ENCODE results near the gene ME2.
"Not testable (repeated sequence)": the region's sequence is repeated elsewhere in the genome, so short reads cannot be mapped to it uniquely, and the experiment has no call there.

The ME2 gene

DNA sequence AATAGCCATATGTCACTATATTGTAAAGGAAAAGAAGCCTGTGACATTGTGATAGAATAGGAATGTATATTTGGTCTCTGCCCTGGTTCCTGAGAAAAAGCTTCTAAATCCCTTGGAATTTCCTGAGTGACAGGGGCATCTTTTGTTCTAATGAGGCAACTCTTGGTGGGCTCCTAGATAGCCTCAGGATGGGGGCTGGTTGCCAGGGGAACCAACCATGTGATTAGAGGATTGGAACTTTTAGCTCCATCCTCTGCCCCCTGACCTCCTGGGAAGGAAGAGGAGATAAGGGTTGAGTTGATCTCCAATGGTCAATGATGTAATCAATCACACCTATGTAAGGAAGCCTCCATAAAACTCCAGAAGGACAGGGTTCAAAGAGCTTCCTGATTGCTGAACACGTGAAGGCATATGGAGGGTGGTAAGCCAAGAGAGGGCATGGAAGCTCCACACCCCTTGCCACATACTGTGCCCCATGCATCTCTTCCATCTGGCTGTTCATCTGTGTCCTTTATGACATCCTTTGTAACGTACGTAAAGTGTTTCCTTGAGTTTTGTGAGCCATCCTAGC lies 2.9 kb upstream of the ME2 start:
- no peak for DNase-seq

DNA sequence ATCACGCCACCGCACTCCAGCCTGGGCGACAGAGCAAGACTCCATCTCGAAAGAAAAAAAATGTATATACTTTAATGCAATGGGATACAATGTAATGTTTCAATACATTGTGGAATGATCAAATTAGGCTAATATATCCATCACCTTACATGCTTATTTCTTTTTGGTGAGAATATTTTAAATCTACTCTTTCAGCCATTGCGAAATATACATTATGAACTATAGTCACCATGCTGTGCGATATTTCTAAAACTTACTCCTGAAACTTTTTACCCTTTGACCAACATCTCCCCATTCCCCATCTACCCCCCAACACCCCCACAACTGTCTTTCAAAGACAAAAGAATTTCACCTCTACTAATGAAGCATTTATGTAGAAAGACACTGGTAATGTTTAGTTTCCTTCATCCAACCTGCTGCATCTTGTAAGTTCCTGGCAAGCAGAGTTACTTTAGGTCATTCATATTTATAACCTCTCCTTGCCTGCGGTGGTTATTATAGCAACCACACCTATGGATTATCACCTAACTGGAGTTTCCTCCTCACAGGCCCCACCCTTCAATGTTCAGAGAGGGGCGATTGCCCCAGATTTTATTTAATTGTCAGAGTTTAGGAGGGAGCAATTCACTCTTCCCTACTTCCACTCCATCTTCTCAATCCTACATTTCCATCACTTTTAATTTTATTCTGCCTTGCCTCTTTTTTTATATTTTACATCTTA lies 1.2 kb upstream of the ME2 start:
- TF ChIP-seq GATA1 (IDR thresholded peaks at IDR 0.05; ENCODE audit: low read depth, low read length), result no peak
- TF ChIP-seq POLR2A (IDR thresholded peaks at IDR 0.05; ENCODE audit: low read length), result no peak
- peak in 1 of 2 experiments; percentile 46 for DNase-seq

More for the DNA sequence above, 2.9 kb upstream of the ME2 start:
- TF ChIP-seq POLR2A (IDR thresholded peaks at IDR 0.05; ENCODE audit: low read length) (no peak), GATA1 (IDR thresholded peaks at IDR 0.05; ENCODE audit: low read depth, low read length) (no peak)

DNA sequence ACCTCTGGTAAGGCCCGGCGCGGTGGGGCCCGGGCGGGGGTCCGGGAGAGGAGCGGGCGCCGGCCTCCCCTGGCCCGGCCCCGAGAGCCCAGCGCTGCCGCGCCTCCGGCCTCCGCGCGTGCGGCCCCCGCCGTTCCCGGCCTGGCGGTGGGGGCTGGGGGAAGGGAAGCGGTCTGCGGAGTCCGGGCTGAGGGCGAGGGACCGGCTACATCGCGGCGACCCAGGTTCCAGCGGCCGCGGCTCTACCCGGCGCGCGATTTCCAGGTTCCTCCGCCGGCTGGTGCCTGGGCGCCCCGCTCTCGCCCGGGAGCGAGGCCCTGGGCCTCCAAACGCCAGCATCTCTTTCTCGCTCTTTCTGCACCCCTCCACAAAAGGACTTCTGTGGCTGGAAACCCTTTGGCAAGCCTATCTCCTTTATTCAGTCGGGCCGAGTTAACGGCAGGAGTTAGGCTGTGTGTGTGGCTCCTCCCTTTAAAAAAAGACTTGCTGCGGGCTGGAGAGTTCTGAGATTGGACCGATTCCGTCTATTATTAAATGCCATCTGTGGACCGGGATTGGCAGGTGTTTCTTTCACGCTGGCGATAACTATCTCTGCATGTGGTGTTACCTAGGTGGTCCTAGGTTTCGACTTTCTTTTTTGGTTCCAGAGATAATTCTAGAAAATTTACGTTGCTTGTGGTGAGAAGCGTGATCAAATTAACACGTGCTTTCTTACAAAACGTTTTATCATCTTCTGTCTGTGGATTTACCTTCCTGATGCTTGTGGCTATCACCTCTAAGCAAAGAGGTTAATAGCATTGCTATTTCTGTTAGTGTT lies 592 bp downstream of the ME2 start:
- TF ChIP-seq POLR2A (IDR thresholded peaks at IDR 0.05; ENCODE audit: low read length) (no peak), GATA1 (IDR thresholded peaks at IDR 0.05; ENCODE audit: low read depth, low read length) (no peak)
- peak; percentile 79 to 80 for DNase-seq

DNA sequence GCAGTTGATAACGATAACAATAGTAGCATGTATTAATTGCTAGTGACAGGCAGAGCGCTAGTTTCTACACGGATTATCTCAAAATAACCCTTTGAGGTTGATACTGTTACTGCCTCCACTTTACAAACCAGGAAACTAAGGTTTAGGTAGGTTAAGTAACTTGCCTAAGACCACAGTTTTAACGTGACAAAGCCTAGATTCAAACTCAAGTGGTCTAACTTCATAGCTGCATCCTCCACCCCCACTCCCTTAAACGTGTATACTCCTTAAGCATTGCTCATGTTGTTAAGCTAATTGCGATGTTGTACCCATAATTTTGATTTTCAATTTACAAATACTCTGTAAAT lies 1.2 kb downstream of the ME2 start:
- no peak for DNase-seq
- no peak for TF ChIP-seq POLR2A (IDR thresholded peaks at IDR 0.05; ENCODE audit: low read length)
- no peak for TF ChIP-seq GATA1 (IDR thresholded peaks at IDR 0.05; ENCODE audit: low read depth, low read length)

DNA sequence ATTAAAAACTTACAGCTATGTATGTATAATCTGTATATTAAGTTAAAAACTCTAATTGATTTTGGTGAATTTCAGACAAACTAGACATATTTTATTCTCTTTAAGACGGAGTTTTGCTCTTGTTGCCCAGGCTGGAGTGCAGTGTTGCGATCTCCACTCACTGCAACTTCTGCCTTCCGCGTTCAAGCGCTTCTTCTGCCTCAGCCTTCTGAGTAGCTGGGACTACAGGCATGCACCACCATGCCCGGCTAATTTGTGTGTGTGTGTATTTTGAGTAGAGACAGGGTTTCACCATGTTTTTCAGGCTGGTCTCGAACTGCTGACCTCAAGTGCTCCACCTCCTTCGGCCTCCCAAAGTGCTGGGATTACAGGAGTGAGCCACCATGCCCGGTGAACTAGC lies 2.0 kb downstream of the ME2 start:
- DNase-seq, result not testable (repeated sequence)

DNA sequence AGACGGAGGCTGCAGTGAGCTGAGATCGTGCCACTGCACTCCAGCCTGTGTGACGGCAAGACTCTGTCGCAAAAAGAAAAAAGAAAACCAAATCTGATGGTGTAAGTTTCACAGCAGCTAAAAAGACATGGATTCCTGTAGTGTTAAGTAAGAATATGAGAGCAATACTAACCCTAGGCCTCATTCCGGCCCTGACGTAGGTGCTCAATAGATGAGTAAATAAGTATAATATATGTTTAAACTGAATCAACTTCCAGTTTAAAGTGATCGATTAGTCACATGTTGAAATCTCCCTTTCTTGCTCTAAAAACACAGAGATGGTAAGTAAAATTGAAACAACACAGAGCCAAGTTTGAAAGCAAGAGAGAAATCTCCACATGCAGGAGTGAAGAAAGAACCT lies 8.0 kb downstream of the ME2 start:
- no peak for DNase-seq
- TF ChIP-seq POLR2A (IDR thresholded peaks at IDR 0.05; ENCODE audit: low read length), result no peak
- TF ChIP-seq GATA1 (IDR thresholded peaks at IDR 0.05; ENCODE audit: low read depth, low read length), result no peak

DNA sequence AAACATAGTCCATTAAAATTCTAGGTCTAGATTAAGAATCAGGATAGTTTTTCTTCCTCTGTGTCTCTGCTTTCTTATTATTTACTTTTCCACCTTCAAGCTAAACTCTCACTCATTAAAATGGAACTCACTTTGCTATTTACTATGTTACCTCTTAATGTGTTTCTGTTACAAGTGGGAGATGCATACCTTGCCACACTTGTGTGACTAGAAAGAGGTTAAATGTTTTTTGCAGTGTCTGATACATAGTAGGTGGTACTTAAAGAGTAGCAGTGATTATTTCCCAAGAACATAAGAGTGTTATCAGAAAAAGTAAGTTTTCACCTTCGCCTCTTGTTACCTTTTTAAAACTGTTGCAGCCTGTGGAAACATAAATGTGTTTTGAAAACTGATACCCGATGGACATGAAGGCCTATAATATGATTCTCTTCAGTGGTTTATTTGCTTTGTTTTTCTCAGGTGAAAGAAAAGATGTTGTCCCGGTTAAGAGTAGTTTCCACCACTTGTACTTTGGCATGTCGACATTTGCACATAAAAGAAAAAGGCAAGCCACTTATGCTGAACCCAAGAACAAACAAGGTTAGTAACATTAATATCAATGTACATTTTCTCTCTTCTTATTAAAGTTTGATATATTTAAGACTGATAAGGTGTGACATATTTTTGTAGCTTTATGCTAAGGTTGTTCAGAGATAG lies 16.6 kb downstream of the ME2 start:
- no peak for DNase-seq

DNA sequence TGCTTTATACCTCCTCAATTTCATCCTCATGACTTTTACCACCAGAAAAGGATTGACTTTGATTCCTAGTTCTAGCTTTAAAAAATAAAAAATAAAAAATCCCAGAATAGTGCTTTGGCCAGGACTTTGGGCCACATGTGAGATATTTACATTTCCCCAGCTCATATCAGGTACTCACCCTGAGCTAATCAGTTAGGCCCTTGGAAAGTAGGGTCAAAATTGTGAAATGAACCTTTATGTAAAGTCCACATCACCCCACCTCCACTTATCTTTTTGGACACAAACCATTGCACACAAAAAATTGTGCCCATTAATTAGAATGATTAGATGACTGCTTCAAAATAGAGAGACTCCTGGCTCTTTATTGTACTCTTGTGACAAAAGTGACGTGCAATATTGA lies 17.2 kb downstream of the ME2 start:
- TF ChIP-seq GATA1 (IDR thresholded peaks at IDR 0.05; ENCODE audit: low read depth, low read length), result no peak
- no peak for DNase-seq

More for the DNA sequence above, 16.6 kb downstream of the ME2 start:
- TF ChIP-seq POLR2A (IDR thresholded peaks at IDR 0.05; ENCODE audit: low read length) (no peak), GATA1 (IDR thresholded peaks at IDR 0.05; ENCODE audit: low read depth, low read length) (no peak)

DNA sequence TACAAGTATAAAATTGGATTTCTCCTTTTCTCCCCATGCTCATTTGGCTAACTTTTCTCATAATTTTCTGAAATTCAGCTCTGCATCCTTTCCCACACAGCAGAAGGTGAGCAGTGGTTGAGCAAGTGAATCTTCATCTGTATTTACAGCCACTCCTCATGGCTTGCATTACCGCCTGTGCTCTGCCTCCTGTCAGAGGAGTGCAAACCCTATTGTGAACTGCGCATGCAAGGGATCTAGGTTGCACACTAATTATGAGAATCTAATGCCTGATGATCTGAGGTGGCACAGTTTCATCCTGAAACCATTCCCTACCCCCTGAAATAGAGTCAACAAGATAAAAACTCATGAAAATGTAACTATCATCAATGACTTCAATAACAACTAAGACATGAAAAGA lies 20.0 kb downstream of the ME2 start:
- DNase-seq, result no peak

DNA sequence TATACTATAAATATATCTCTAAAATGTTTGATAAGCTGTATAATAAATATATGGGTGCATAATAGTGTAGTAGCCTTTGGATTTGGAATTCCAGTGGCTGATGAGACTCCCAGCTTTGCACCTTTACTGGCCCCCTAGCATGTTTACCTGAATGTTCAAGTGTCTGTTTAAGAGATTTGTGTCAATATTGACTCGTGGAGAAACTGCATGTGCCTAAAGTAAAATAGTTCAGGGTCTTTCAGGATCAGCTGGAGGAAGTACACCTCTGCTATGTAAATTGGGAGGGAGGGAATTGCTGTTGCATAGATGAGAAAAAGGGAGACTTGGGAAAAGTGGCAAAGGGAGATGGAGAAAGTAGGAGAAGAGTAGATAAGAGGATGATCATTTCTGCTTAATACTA lies 23.9 kb downstream of the ME2 start:
- no peak for TF ChIP-seq POLR2A (IDR thresholded peaks at IDR 0.05; ENCODE audit: low read length)
- no peak for DNase-seq

More for the DNA sequence above, 20.0 kb downstream of the ME2 start:
- no peak for TF ChIP-seq POLR2A (IDR thresholded peaks at IDR 0.05; ENCODE audit: low read length)
- TF ChIP-seq GATA1 (IDR thresholded peaks at IDR 0.05; ENCODE audit: low read depth, low read length), result no peak

DNA sequence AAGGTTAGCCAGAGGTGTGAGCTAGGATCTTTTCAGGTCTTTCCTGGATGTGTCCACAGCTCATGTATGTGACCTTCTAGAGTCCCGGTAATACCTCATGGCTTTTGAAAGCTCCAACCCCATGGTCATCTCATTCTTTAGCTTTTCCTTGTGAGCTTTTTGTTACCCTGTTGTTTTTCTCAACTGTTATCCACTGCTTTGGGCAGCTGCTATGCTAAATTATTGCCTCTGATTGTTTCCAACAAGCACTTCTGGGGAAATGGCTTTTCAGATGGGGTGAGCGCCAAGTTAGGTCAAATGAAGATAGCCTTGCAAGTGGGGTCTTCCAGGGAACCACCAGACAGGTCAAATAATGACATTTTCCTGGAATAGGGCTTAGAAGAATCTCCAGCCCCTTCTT lies 27.9 kb downstream of the ME2 start:
- TF ChIP-seq GATA1 (IDR thresholded peaks at IDR 0.05; ENCODE audit: low read depth, low read length), result no peak
- TF ChIP-seq POLR2A (IDR thresholded peaks at IDR 0.05; ENCODE audit: low read length), result no peak
- no peak for DNase-seq

DNA sequence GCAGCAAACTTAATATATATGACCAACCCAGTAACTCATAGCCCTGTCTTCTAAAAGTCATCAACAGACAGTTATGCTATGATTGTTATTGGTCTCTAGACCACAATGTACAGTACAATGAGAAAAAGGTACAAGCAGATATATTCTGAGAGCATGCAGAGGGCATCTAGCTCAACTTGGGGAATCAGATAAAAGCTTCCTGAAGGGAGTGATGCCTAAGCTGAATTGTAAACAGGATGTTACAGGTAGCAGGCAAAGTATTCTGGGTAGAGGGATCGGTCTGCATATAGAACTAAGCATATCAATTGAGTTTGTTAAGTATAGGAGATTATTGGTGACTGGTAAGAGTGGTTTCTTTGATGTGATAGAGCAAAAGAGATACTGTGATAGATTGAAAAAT lies 30.3 kb downstream of the ME2 start:
- no peak for DNase-seq
- no peak for TF ChIP-seq GATA1 (IDR thresholded peaks at IDR 0.05; ENCODE audit: low read depth, low read length)
- no peak for TF ChIP-seq POLR2A (IDR thresholded peaks at IDR 0.05; ENCODE audit: low read length)

DNA sequence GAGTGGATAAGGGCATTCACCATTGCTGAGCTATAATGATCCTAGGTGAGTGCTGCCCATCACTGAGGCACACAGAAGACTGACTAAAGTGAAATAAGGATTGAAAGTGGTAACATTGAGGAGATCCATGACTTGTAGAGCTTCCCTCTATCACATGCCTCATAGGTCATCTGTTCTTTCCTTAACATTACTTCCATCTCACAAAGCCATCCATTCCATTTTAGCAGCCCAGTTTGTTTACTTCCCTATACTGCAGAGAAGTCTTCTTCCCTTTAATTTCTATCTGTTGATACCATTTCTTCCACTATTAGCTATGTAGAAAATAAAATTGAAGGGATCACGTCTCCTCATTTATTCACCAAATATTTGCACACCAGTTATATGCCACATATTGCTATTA lies 32.1 kb downstream of the ME2 start:
- no peak for DNase-seq
- no peak for TF ChIP-seq POLR2A (IDR thresholded peaks at IDR 0.05; ENCODE audit: low read length)
- TF ChIP-seq GATA1 (IDR thresholded peaks at IDR 0.05; ENCODE audit: low read depth, low read length), result no peak

DNA sequence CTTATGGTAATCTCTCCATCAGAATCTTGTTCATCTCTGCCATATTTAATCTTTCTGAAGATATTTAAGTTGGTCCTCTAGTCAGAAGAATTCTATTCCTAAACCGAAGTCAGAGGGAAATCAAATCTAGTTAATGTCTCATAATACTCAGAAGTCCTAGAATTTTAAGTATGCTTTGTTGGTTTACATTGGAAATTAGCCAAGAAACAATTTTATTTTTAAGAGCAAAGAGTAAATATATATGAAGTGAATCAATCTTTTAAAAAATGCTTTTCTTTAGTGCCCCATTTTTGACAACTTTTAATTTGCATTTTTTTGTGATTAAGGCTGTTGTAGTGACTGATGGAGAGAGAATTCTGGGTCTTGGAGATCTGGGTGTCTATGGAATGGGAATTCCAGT lies 38.1 kb downstream of the ME2 start:
- TF ChIP-seq POLR2A (IDR thresholded peaks at IDR 0.05; ENCODE audit: low read length), result no peak
- no peak for TF ChIP-seq GATA1 (IDR thresholded peaks at IDR 0.05; ENCODE audit: low read depth, low read length)
- DNase-seq, result no peak

Data from erythroblast (primary cell).